A549 treated with dexamethasone at 1 μM for 4 hours (cell line): ENCODE measurements around the gene DUSP11. TPM values are rescaled to one million over a fixed set of nuclear protein-coding genes. Genes with fewer than 3 reads are reported as not detected.

Experiments used
- total RNA-seq: library from RNA; stranded (reverse); fragments of 200-300 nt; extraction: Qiagen RNA extraction; gene quantifications from 5 replicates; pipeline ENCODE4 v1.2.3, GENCODE V29; 2022

DUSP11 gene
- total RNA-seq, result 34.0 to 40.8 TPM (median 40.4 TPM) in 5 replicates

GRCh38 chr2:73779467-73780236 is at the start of gene DUSP11:
TSS of gene DUSP11 (minus strand) at chr2:73780103. CDS start at chr2:73779974, 129 bp downstream.

GRCh38 chr2:73828818-73829570 is 49.1 kb upstream of the DUSP11 start, which contains the start of gene STAMBP:
TSS of gene STAMBP (plus strand) at chr2:73828961. CDS start at chr2:73830857, 1,896 bp downstream.

GRCh38 chr2:73783883-73784282 is 4.0 kb upstream of the DUSP11 start, which contains the start of gene C2orf78:
TSS of gene C2orf78 (plus strand) at chr2:73784183. CDS start at chr2:73784310, 127 bp downstream.

GRCh38 chr2:73736855-73737779 is 42.8 kb downstream of the DUSP11 start, which contains the start of gene TPRKB:
TSS of gene TPRKB (minus strand) at chr2:73737345. CDS start at chr2:73734569, 2,776 bp downstream.

Other genes with a start within 250 kb of the DUSP11 start
- not detected in 5 replicates for gene NAT8, start 137.7 kb downstream of the DUSP11 start, total RNA-seq
- 67.3 to 107 TPM (median 83.2 TPM) in 5 replicates for gene TPRKB, start 42.8 kb downstream of the DUSP11 start, total RNA-seq
- gene C2orf78, start 4.1 kb upstream of the DUSP11 start, total RNA-seq, result not detected in 5 replicates
- 49.9 to 59.6 TPM (median 55.4 TPM) in 5 replicates for gene STAMBP, start 48.9 kb upstream of the DUSP11 start, total RNA-seq
- 0.18 to 0.45 TPM (median 0.28 TPM) in 5 replicates for gene ACTG2, start 112.9 kb upstream of the DUSP11 start, total RNA-seq
- 153 to 175 TPM (median 158 TPM) in 5 replicates for gene DGUOK, start 146.8 kb upstream of the DUSP11 start, total RNA-seq
- 7.7 to 15.5 TPM (median 13.0 TPM) in 5 replicates for gene TET3, start 204.8 kb upstream of the DUSP11 start, total RNA-seq